HTR-8/SVneo (cell line): ENCODE data around the gene ACSL3.

ENCODE experiments used
- DNase-seq: peaks from one replicate; pipeline ENCODE4 v3.0.0; 2011; ENCODE audit warnings: low spot score, mixed read lengths; ENCODE audit not compliant: insufficient read length
- FAIRE-seq: peaks from 2 replicates; lab custom pipeline; 2011; peaks lifted over from hg19 to GRCh38; lab: Jason Lieb, UNC

The ACSL3 gene

DNA sequence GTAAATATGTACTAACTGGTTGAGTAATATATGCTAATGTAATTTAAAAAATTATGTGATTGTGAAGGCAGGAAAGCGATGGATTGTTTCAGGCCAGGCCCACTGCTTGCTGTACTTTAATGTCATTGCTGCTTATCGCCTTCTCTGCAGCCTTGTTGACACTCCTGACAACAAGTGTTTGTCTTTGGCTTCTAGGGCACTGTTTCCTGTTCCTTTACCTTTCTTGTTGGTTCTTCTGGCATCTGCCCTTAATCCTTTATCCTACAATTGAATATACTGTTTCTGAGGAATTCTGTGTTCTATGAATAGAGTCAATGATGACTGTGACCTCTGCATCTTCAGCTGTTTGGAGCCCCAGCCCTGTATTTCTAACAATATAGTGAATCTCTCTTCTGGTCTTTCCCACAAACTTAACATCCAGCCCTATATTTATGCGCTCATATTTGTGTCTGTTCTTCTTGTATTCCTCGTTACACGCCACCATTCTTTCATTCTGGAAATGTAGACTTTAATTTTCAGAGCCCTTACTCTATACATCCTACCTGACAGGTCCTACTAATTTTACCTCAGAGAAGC, 17.6 kb downstream of the ACSL3 start:
- FAIRE-seq = no peak

DNA sequence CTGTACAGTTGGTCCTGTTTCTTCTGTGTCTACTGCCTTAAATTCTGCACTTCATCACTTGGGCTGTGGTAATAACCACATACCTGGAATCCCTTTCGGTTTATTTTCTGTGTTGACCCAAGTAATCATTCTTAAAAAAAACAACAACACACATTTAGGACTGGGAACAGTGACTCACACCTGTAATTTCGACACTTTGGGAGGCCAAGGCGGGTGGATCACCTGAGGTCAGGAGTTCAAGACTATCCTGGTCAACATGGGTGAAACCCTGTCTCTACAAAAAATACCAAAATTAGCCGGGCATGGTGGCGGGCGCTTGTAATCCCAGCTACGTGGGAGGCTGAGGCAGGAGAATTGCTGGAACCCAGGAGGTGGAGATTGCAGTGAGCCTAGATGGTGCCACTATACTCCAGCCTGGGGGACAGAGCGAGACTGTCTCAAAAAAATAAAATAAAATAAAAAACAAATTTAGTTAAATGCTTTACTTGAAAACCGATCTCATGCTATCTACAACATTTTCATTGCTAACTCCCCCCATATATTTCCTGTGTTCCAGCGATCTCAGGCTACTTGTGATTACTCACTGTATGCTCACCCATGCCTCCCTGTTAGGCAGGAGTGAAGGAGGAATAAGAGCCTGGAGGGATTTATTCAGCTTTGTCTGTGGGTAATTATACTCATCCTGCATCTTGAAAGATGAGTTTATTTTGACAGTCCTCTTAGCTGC, 18.2 kb downstream of the ACSL3 start:
- DNase-seq (peak; percentile 56), FAIRE-seq (no peak)

More for the DNA sequence above, 17.6 kb downstream of the ACSL3 start:
- no peak for DNase-seq

DNA sequence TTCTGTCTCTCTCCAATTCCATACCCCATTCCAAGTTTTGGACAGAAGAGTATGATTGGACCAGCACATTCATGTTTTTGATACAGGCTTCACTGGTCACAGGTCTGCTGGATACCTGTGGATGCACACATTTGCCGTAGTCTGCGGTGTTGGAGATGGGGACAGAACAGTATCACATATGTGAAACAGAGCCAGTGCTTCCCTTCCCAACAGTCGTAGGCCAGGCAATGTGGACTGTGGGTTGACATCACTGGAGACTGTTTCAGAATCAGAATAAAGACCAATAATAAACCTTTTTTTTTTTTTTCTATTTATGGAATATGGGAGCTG, 18.7 kb downstream of the ACSL3 start:
- DNase-seq (no peak), FAIRE-seq (no peak)

DNA sequence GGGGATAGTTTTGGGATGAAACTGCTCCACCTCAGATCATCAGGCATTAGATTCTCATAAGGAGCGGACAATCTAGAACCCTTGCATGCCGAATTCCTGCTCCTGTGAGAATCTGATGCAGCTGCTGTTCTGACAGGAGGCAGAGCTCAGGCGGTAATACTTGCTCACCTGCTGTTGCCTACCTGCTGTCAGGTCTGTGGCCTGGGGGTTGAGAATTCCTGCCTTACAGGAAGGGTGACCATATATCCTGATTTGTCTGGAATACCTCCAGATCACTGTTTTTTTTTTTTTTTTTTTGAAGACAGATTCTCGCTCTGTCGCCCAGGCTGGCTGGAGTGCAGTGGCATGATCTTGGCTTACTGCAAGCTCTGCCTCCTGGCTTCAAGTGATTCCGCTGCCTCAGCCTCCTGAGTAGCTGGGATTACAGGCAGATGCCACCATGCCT, 21.7 kb downstream of the ACSL3 start:
- DNase-seq (no peak), FAIRE-seq (no peak)

DNA sequence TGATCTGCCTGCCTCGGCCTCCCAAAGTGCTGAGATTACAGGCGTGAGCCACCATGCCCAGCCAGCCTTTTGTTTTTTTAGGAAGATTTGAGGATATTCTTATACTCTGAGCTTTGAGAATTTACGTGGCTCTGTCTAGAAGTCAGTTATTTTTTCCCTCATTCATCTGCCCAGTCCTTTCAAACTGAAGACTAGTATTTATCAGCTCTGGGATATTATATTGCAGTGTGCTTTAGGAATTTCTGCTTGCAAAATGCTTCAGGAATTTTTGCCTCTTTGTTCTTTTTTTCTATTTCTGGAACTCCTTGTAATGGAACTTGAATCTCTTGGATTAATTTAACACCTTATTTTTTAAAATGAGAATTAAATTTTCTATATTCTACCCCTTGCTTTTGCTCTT, 22.6 kb downstream of the ACSL3 start:
- FAIRE-seq (no peak), DNase-seq (no peak)

DNA sequence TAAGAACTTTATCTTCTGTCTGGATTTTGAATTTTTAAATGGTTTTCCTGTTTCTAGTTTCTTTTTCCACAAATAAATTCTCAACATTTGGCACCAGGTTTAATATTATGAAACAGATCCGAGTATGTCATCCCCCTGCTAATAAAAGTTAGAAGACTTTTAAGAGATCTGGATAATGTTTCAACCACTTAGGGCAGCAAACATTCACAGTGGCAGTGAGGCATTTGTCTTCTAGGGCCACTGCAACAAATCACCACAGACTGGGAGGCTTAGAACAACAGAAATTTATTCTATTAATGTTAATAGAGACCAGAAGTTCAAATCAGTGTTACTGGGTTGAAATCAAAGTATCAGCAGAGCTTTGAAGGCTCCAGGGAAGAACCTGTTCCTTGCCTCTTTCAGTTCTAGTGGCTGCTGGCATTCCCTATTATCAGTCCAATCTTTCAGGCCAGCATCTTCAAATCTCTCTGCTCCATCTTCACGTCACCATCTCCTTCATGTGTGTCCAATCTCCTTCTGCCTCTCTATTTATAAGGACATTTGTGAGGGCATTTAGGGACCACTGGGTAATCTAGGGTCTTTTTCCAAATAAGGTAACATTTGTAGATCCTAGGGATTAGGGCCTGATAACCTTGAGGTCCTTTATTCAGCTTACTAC, 23.4 kb downstream of the ACSL3 start:
- DNase-seq (no peak), FAIRE-seq (no peak)

DNA sequence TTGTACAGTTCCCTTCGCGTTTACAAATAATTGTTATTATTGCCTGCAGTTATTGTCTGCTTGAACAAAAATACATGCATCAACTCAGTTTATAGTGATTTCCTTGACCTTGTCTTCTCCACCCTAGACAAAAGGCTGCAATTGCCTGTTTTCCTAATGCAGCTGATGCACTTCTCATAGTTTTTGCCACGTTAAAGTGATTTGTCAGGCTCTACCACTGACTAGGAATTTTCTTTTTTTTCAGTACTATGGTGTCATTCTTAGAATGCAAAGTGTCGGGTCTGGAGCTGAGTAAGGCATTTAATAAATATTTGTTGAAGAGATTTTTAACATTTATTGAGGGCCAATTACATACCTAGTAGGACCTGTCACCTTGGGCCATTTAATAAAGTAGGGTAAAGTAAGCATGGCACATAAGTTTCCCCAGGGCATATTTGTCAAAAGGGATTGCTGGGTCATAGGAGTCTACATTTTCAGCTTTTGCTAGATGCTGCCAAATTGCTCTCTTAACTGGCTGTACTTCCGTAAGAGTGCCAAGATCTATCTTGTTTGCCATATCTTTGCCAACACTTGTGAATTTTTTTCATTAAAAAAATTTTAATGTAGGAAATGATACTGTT, 24.1 kb downstream of the ACSL3 start:
- DNase-seq (no peak), FAIRE-seq (no peak)

DNA sequence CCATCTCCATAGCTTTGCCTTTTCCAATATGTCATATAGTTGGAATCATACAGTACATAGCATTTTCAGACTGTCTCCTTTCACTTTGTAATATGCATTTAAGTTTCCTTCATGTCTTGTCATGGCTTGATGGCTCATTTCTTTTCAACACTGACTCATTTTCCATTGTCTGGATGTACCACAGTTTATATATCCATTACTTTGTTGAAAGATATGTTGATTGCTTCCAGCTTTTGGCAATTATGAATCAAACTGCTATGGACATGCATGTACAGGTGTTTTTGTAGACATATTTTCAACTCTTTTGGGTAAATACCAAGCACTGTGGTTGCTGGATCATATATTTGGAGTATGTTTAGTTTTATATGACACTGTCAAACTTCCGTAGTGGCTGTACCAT, 26.3 kb downstream of the ACSL3 start:
- DNase-seq = no peak
- no peak for FAIRE-seq

DNA sequence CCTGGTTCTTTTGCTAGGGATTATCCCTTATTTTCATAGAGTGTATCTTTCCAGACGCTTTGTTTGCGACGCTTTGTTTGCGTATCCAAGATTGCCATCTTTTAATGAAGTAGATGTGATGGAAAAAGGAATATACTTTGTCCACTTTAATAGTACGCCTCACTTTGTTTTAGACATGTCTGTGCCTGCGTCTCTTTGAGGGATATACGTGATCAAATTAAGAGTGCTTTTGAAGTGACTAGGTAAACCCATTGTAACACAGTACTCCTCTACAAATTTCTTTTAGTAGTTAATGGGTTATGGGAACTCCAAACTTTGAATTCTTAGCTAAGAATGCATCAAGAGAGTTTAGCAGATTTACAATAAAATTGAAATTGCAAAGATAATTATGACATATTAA, 27.9 kb downstream of the ACSL3 start:
- FAIRE-seq (no peak), DNase-seq (no peak)

DNA sequence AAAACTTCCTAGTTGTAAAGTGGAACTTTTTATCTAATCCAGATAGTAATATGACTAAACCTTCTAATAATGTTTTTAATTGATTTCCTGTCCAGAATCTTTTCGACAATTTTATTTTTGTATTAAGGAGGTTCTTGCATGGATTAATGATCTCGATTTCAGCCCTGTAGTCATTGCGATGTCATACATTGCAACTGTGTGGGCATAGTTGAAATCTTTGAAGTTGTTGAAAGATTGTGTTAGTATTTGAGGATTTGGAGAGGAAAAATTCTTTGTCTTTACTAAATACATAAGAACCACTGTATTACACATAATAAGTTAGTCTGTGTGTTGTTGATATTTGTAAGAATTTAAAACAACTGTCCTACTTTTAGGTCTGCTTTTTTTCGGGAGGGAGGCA, 31.1 kb downstream of the ACSL3 start:
- DNase-seq (no peak), FAIRE-seq (no peak)

DNA sequence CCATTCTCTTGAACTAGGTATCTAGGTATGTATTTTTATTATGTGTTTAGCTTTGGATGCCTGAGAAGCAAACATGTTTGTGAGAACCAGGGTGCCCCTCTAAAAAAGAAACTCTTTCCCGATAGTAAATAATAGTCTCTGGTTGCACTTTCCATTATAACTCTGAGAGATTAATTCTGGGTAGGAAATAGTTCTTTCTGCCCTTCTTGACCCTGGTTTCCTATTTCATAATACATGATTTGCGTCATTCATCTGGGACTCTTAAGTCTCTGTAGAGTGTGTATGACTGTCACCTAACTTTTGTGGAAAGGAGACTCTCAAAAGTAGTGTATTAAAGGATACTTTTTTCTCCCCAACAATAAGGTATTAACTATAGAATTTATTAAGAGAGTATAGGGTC, 31.5 kb downstream of the ACSL3 start:
- no peak for FAIRE-seq

DNA sequence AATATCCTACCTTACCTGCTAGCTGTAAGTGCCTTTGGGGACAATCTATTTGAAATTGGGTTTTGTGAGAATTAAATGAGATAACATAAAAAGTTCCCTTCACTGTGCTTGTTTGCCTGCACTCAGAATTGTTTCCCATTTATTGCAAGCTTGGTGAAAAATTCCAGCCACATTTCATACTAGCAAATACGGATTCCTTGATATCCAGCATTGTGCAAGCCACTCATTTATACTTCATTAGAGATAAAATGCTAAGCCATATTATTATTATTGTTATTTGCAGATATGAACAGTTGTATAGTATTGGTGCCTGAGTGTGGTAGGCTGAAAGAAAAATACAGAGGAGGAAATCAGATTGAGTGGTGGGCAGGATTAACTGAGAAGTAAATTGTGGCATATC, 31.9 kb downstream of the ACSL3 start:
- FAIRE-seq (no peak), DNase-seq (no peak)

More for the DNA sequence above, 31.5 kb downstream of the ACSL3 start:
- peak; percentile 40 for DNase-seq

DNA sequence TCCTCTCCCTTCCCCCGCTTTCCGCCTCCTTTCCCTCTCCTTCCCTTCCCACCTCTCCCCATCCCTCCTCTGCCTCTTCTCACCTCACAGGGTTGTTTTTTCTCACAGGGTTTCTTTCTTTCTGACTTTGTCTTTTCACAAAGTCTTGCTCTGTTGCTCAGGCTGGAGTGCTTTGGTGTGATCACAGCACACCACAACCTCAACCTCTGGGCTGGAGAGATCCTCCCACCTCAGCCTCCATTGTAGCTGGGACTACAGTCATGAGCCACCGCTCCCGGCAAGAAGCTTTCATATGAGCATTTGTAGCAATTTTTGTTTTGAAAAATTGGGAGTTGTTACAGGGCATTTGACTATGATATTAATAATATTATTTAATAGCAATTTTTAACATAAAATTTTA, 32.9 kb downstream of the ACSL3 start:
- DNase-seq (no peak), FAIRE-seq (no peak)

DNA sequence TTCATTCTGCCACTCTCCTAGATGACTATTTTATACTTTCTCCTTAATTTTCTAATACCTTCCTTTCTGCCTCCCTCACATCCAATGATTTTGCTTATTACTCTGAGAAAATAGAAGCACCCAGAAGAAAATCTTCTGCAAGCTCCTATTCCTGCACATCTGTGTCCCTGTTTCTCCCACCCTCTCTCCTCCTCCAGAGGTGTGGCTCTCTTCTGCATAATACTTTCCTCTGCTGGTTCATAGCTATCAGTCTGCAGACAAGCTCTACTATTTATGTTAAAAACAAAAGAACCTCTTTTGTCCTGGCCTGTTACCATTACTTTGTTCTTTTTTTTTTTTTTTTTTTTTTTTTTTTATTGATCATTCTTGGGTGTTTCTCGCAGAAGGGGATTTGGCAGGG, 34.3 kb downstream of the ACSL3 start:
- DNase-seq (no peak), FAIRE-seq (no peak)

DNA sequence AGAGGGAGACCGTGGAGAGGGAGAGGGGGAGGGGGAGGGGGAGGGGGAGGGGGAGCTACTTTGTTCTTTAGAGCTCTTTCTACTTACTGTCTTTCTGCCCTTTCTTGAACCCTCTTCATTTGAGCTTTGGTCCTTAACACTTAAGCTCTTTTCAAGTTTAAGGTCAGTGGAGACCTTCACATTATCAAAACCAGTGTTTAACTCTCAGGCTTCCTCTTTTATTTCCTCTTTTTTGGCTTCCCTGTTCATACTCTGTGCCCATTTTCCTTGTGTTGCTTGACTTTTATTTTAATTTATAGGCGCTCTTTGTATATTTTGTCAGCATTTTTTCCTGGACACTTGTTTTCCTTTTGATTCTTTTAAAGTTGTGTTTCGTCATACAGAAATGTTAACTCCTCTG, 37.1 kb downstream of the ACSL3 start:
- DNase-seq (no peak), FAIRE-seq (no peak)

DNA sequence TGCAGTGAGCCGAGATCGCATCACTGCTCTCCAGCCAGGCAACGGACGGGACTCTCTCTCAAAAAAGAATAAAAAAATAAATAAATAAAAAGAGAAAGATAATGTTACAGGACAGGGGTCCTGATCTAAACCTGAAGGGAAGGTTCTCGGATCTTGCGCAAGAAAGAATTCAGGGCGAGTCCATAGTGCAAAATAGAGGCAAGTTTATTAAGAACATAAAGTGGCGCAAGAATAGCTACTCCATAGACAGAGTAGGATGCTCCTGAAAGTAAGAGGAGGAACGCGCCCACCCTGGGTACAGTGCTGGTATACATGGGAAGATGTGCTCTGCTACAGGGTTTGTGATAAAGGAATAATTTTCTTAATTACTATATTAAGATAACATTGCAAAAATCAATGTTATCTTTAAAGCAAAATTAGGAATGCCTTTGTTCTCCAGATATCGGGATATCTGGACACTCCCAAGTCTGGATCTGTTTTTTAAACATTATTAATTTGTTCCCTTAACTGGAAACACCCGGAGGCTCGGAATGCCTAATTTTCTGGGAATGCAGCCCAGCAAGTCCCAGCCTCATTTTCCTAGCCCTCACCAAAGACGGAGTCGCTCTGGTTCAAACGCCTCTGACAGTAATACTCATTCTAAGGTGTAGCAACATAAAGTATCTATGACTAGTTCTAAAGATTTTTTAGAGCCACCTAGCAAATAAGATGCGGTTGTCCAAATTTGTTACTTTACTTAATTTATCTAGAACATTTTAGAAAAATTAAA, 38.8 kb downstream of the ACSL3 start:
- DNase-seq (no peak), FAIRE-seq (no peak)

DNA sequence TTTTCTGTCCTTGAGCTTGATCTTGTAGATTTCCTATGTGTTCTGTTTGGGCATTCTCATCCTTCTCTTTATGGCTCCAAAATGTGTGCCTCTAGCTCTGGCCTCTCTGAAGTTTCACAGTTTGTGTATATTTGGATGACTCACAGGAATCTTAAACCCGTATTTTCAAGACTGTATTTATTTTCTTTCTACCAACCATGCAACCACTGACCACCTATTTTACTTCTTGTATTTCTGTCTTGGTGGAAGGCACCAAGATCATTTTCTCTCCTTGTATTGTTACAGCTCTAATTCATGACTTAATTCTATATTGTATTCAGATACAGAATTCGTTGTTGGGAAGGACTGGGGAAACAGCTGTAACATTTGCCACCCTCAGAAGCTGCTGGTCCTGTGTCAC, 39.5 kb downstream of the ACSL3 start:
- FAIRE-seq = no peak
- DNase-seq = no peak

DNA sequence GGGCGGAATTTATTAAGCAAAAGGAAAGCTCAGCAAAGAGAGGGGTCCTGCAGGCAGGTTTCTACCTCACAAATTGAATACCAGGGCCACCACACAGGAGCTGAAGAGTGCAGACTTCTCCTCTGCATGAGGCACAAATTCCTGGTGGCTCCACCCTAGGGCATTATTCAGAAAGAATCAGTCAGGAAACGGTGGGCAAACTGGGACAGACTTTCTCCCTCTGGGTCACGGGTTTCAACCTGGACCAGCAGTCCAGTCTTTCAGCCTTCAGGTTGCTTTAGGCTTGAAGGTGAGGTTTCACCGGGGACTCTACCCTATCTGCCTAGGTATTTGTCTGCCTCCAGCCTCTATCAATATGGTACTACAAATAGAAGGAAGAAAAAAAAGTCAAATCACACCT, 41.8 kb downstream of the ACSL3 start:
- no peak for DNase-seq
- FAIRE-seq = no peak

DNA sequence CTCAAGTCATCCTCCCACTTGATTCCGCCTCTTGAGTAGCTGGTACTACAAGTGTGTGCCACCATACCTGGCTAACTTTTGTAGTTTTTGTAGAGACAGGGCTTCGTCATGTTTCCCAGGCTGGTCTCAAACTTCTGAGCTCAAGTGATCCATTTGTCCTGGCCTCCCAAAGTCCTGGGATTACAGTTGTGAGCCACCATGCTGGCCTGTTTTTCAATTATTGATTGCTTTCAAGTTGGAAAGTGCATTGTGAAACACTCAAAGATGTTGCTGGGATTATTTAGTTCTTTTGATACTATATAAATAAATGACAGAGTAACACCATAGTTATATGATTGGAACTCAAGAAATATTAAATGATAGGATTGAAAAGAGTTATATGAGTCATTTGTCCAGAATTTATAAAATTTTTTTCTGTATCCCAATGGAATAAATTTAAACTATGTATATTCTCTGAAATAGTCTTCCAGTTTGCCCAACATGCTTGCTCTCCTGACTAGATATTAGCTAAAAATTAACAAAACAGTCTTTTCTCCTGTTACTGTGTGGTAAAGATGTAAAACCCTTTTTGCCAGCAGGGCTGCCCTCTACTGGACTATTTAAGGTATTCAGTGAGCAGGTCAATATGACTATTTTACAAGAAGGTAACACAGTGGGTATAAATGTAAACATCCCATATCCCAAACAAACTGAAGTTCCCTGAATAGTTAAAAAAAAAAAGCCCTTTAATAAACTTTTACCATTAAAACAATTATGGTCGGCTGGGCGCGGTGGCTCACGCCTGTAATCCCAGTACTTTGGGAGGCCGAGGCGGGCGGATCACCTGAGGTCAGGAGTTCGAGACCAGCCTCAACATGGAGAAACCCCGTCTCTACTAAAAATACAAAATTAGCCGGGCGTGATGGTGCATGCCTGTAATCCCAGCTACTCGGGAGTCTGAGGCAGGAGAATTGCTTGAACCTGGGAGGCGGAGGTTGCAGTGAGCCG, 42.7 kb downstream of the ACSL3 start:
- DNase-seq (peak; percentile 48), FAIRE-seq (no peak)
